Activated effector memory CD4-positive, alpha-beta T cell treated with anti-CD3 and anti-CD28 coated beads, Interleukin-2, amount 50 U/mL, for 16 hours (primary cell): ENCODE data around the gene BUD13.
A peak's percentile ranks its signal among the peaks of the same experiment; 100 is the strongest.
"Not testable (repeated sequence)": the region's sequence is repeated elsewhere in the genome, so short reads cannot be mapped to it uniquely, and the experiment has no call there.

Source experiments
- DNase-seq: peaks from one replicate; pipeline ENCODE4 v3.0.0-alpha.2; 2020

Gene BUD13

GRCh38 chr11:116792144-116792868, 19.5 kb upstream of the BUD13 start:
- DNase-seq, result no peak

- DNase-seq, result no peak
Measured at GRCh38 chr11:116791813-116792143, 19.0 kb upstream of the BUD13 start, which contains the start of gene APOA5. APOA5 (minus strand) TSS chr11:116791879; CDS start chr11:116791860, 19 bp downstream.

- DNase-seq, result peak; percentile 91
Measured at GRCh38 chr11:116791002-116791812, 18.4 kb upstream of the BUD13 start.

- DNase-seq, result no peak
Measured at GRCh38 chr11:116790167-116791001, 17.6 kb upstream of the BUD13 start.

DNA sequence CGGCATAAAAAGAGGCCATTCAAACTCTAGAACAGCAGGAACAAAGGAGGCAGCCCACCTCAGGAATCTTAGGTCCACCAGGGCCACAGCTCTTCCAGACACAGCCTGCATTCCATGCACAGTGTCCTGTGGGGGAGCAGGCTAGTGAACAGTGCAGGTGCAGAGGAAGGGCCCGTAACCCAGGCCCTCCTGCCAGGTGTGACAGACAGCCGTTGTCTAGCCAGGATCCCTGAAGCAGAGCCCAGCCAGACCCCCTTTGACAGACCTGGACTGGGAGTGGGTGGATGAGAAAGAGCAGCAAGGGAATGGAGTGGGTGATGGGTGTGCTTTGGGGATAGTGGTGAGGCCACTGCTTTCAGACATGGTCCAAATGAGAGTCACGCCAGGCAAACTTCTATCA, 16.2 kb upstream of the BUD13 start:
- DNase-seq, result no peak

DNA sequence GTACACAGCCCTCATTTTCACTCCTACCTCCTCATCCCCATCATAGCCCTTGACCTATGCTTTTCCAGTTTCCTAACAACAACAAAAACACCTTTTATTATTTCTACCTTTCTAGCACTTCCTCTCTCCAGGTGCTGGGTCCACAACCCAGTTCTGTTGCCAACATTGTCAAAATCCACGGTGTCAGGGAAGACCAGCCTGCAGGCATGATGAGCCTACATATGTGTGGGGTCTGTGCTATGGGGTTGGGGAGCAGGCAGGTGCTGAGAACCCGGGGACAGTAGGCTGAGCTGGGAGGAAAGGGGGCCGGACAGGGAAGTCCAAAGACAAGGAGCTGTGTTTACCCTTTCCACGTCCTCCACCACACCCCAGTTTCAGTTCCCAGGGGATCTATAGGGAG, 15.7 kb upstream of the BUD13 start:
- no peak for DNase-seq

- peak; percentile 95 for DNase-seq
Measured at GRCh38 chr11:116787786-116788486, 15.1 kb upstream of the BUD13 start, which contains the start of gene ZPR1. ZPR1 (minus strand) TSS chr11:116788023; CDS start chr11:116787990, 33 bp downstream.

GRCh38 chr11:116787436-116787785, 14.6 kb upstream of the BUD13 start:
- DNase-seq, result no peak

DNA sequence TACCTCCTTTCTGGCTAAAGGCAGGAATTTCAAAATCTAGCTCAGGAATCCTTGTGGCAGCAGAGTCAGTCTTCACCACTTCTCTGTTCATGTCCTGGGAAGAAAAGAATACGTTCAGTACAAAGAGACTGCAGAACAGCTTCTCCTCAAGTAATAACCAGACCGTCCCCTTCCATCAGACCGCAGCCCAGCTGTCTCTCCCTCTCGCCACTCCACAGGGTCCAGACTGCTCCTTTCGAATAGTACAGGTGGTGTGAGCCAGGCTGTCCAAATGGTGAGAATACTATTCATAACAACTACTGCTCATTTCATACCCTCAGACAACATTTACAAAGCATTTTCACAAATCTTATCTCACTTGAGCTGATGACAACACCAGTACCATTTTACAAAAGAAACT, 14.2 kb upstream of the BUD13 start:
- DNase-seq, result no peak

DNA sequence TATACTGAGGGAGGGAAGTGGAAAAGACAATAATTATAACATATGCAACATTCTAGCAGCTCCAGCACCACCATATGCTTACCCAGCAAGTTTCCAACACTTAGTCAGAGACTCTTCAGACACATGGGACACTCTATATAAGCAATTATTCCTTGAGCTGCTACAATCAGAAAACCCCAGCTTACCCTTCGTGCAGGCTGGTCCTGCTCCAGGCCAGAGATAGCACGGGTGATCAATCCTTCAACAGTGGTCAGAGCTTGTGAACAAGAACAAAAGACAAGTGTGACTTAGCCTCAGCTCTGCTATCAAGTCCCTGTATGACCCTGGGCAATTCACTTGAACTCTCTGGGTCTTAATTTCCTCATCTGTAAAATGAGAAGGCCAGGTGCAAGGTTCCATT, 13.5 kb upstream of the BUD13 start:
- no peak for DNase-seq

GRCh38 chr11:116782728-116783127, 9.9 kb upstream of the BUD13 start:
- no peak for DNase-seq

DNA sequence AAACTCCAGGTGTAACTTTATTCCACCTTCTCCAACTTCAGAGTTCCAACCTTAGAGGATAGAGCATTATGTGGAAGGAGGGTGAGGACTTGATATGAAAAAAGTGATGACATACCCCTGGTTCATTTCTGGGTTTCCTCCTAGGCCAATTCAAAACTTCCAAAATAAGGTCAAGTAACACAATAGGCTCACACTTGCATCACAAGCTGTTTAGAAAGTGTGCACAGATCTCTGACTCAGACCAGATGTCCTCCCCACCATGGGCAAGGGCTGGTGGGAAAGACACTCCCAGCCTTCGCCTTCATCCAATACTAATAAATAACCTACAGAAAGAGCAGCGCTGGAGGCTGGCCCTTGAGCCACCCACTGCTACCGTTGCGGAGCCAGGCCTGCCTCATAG, 5.8 kb upstream of the BUD13 start:
- DNase-seq, result no peak

GRCh38 chr11:116777056-116777455, 4.3 kb upstream of the BUD13 start:
- no peak for DNase-seq

DNA sequence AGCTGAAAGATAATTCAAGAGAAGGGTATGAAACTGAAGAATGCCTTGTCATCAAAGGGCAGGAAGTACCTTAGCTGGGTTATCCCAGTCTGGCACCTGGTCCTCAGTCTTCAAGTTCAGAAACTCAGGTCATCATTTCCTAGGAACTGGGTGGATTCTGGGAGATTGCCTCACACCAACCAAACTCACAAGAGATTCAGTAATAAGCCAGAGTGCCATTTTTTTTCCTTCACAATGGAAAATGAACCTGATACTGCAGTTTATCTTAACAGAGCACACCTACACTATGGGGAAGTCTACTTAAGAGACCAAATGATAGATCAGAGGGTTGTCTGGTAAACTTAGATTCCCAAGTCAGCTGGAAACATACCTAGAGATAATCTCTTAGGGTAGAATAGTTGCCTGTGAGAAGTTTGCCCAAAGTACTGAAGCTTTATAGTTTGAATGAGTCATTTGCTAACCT, 3.8 kb upstream of the BUD13 start:
- no peak for DNase-seq

GRCh38 chr11:116775975-116776374, 3.2 kb upstream of the BUD13 start:
- DNase-seq, result no peak

DNA sequence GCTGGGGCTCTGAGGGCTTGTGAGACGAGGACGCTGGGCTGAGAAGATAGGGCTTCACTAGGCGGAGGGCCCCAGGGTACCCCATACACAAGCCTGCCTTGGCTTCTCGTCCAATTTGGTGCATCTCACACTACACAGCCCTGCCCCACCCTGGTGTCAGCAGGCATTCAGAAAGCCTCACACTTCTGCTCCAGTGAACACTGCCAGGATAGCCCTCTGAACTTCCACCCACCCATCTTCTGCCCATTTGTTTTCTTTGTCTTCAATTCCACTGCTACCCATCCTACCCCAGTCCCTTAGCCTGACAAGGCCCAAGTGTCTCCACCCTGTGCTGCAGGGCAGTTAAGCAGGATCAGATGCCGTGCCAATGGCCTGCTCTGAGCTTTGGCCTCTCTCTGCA, 1.9 kb upstream of the BUD13 start:
- DNase-seq, result no peak

DNA sequence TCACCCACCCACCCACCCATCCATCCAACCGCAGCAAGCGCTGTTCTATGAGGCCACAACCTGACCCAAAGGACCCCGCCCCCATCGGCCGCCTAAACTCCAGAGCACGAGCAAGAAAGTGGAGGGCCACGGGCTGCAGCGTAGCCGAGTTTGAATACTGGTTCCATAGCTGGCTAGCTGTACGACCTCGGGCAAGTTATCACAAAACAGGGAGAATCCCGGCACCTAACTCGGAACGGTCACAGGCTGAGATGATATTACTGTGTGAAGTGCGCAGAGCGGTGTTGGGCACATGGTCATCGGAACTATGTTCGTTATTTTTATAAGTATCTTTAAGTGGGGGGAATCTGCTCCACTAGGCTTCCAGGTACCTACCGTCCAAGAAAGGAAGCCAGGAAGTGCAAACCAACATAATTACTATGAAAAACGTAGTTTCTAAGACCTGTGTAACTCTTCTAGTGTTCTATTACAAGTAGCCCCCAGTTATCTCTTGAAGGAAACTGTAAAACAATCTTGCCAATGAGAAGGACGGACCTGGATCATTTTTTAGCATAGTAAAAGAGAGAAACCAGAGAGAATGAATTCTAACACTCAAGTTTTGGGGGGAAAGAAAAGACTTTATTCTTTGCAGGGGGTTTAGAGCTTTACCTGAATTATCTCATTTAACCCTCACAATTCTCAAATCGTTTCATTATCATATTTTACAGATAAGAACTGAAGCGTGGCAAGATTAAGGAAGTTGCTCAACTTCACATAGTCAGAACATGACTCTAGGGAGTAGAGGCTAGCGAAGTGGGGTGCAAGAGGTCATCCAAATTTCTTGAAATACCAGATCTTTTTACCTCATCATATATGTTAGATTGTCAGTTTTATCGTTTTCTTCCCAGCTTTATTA, 663 bp upstream of the BUD13 start:
- DNase-seq, result no peak

- DNase-seq, result no peak
Measured at GRCh38 chr11:116771935-116772334, 852 bp downstream of the BUD13 start.

DNA sequence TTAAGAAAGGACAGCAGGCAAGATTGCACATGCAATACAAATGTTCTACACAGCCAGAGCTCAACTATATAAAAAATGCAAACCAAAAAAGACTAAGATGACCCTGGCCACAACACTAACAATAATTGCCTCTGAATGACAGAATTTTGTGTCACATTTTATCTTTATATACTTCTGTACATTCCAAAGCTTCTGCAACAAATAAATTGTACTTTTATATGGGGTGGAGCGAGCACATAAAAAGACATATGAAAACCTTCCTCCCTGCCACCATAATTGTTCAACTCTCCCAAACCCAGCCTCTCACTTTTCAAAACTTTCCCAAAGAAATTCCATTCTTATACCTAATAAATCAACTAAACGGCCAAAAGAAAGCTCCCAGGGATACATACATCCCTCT, 10.7 kb downstream of the BUD13 start:
- no peak for DNase-seq

DNA sequence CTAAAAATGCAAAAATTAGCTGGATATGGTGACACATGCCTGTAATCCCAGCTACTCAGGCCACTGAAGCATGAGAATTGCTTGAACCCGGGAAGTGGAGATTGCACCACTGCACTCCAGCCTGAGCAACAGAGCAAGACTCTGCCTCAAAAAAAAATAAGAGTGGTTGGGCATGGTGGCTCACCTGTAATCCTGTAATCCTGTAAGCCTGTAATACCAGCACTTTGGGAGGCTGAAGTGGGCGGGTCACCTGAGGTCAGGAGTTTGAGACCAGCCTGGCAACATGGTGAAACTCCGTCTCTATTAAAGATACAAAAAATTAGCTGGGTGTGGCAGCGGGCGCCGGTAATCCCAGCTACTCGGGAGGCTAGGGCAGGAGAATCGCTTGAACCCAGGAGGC, 16.7 kb downstream of the BUD13 start:
- DNase-seq, result not testable (repeated sequence)

DNA sequence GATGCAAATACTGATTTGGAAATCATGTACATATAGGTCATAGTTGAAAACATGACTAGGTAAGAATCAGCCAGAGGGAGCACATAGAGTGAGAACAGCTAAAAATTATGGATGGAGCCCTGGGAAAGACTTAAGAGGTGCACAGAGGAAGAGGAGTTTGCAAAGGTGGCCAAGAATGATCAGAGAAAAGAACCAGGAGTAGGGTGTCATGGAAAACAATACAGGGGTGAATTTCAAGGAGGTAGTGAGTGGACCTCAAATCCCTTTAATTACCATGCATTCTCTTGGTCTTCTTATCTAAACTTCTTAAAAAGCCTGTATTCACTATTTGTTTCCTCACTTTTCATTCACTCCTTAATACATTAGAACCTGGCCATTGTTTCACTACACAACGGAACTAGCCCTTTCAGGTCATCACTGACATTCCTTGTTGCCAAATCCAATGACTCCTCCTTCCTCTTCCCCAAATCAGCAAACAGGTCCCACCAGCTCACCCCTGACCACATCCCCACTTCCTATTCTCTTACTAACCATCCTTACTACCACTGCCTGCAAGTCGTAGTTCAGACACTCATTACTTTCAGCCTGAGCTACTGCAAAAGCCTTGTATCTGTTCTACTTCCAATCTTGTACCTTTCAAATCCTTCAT, 22.6 kb downstream of the BUD13 start:
- DNase-seq, result no peak
